Stimulated activated CD4-positive, alpha-beta T cell treated with anti-CD3 and anti-CD28 coated beads, TNF-alpha, amount 100 ng/mL, for 24 hours (primary cell): ENCODE results near the gene GAP43.

ENCODE experiments used
- DNase-seq, 3 experiments: peaks; one replicate each; pipeline ENCODE4 v3.0.0-alpha.2; 2020; ENCODE audit warnings: low read depth in 3 of 3

GAP43 gene

GRCh38 chr3:115766587-115767482 is 143.5 kb downstream of the GAP43 start:
- no peak for DNase-seq

GRCh38 chr3:115768661-115769060 is 145.4 kb downstream of the GAP43 start:
- DNase-seq, result no peak
